H1 (cell line): Measurements from ENCODE around the gene SLC25A22. TPM values are rescaled to one million over a fixed set of nuclear protein-coding genes. Genes with fewer than 3 reads are reported as not detected.
A peak's percentile ranks its signal among the peaks of the same experiment; 100 is the strongest.

ENCODE experiments used
- ASH2L ChIP-seq: fragments of 200-600, 300-600 bp; sonication (generic); IDR thresholded peaks from one replicate; pipeline ENCODE4 v1.7.1; 2017; ENCODE audit warnings: low read length
- CHD2 ChIP-seq: IDR thresholded peaks from 2 replicates; pipeline ENCODE4 v1.6.1; 2012; ENCODE audit warnings: low read length, improper control_type of control experiment
- SP4 ChIP-seq: IDR thresholded peaks from 2 replicates; pipeline ENCODE4 v1.6.1; 2012; ENCODE audit warnings: low read length, inconsistent platforms
- polyA plus RNA-seq, 7 experiments: library from polyadenylated mRNA; depleted of rRNA in 3 of 7; stranded (reverse) in 5 of 7; unstranded in 2 of 7; fragments of >200 nt in 5 of 7; fragments of 200-250 nt in 2 of 7; gene quantifications; 1 replicate in 5 of 7; 2 replicates in 1 of 7; 4 replicates in 1 of 7; pipeline versions ENCODE4 v1.2.1 to v1.2.3, GENCODE V29; 2011 to 2013; ENCODE audit warnings: missing spikeins in 2 of 7, mixed read lengths in 2 of 7
- total RNA-seq: library from RNA; stranded (reverse); fragmentation: NEBNext Ultra II Directional; extraction: Animal tissue kit (Norgen Biotek cat#: 25700); gene quantifications from 2 replicates; pipeline ENCODE4 v1.2.1, GENCODE V29; 2021
- TF ChIP-seq, protein P1 (sequence below): IDR thresholded peaks from 2 replicates; pipeline ENCODE4 v1.6.1; 2012; ENCODE audit warnings: inconsistent platforms

Gene SLC25A22
- total and polyA plus RNA-seq, 2 of the 8 experiments (the other 6 are each of a cell fraction or from before 2014, with no cell fraction given) = 31.5 to 48.0 TPM

DNA sequence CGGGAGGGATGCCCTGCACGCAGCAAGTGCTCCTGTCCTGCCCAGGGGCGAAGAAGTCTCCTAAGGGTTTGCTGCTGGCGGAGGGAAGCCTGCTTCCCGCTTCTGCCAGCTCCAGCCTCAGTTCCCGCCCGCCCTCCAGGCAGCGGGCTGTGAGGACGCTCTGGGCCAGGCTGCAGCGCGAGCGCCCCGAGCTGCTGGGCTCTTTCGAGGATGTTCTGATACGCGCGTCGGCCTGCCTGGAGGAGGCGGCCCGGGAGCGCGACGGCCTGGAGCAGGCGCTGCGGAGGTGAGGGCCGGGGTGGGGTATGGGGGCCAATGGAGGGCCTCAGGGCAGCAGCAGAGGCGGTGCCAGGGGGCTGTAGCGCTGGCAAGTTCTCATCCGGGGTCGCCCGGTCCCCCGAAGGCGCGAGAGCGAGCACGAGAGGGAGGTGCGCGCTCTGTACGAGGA is 31.8 kb upstream of the SLC25A22 start (continued):
- TF ChIP-seq SP4 = no peak
- TF ChIP-seq, protein P1, sequence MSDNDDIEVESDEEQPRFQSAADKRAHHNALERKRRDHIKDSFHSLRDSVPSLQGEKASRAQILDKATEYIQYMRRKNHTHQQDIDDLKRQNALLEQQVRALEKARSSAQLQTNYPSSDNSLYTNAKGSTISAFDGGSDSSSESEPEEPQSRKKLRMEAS = 0 out of 2 replicates have a peak, but pooled peaks have one; percentile 3
- TF ChIP-seq CHD2 = no peak
- peak; percentile 12 for TF ChIP-seq ASH2L
